Measurements from ENCODE around the gene ZNF160. TPM values are rescaled to one million over a fixed set of nuclear protein-coding genes. Genes with fewer than 3 reads are reported as not detected.
A peak's percentile ranks its signal among the peaks of the same experiment; 100 is the strongest.

Gene ZNF160
- total and polyA plus RNA-seq, 7 donors, result 3.7 to 70.3 (median 20.9) TPM

GRCh38 chr19:53047379-53047778, 55.8 kb downstream of the ZNF160 start:
- H3K27ac ChIP-seq, result no peak overlapping the region
- peaks cover 0 to 29% (median 7%) of the 10 kb centered on the region in 4 donors for H3K9me3 ChIP-seq
- WGBS, 2 donors, result 87 to 91% methylated on average over 2 of the region's 2 CpGs

GRCh38 chr19:53045536-53045935, 57.7 kb downstream of the ZNF160 start:
- Histone ChIP-seq H3K27ac (no peak overlapping the region), H3K4me1 (no peaks in the 10 kb centered on the region), H3K9me3 (peaks cover 0 to 26% (median 7%) of the 10 kb centered on the region in 4 donors), H3K27me3 (peaks cover 0 to 13% (median 0%) of the 10 kb centered on the region in 3 donors), H3K4me3 (no peak overlapping the region), H3K36me3 (no peaks in the 10 kb centered on the region)
- intact Hi-C loops (cut with DNase I), result no loop called here
- TF ChIP-seq POLR2AphosphoS5 (IDR thresholded peaks at IDR 0.05) (no peak), POLR2A (IDR thresholded peaks at IDR 0.05) (no peak)
- no peak for DNase-seq
- 86 to 92% methylated on average over 16 of the region's 16 CpGs for whole genome bisulfite sequencing, 2 donors

More at GRCh38 chr19:53047379-53047778, 55.8 kb downstream of the ZNF160 start:
- peaks cover 0 to 13% (median 0%) of the 10 kb centered on the region in 3 donors for H3K27me3 ChIP-seq
- H3K36me3 ChIP-seq, result no peaks in the 10 kb centered on the region
- H3K4me1 ChIP-seq, result no peaks in the 10 kb centered on the region
- intact Hi-C loops (cut with DNase I), result no loop called here
- no peak for DNase-seq
- TF ChIP-seq CTCF (IDR thresholded peaks at IDR 0.05) (no peak), POLR2A (IDR thresholded peaks at IDR 0.05) (no peak), POLR2AphosphoS5 (IDR thresholded peaks at IDR 0.05) (no peak), EP300 (IDR thresholded peaks at IDR 0.05) (no peak)
- H3K4me3 ChIP-seq, result no peak overlapping the region

- intact Hi-C loops (cut with DNase I), result no loop called here
- WGBS, 2 donors, result 80 to 94% methylated on average over 1 of the region's 1 CpG
- Histone ChIP-seq H3K9me3 (peaks cover 0 to 27% (median 6%) of the 10 kb centered on the region in 4 donors), H3K27me3 (peaks cover 0 to 43% (median 15%) of the 10 kb centered on the region in 3 donors), H3K36me3 (no peaks in the 10 kb centered on the region), H3K27ac (no peak overlapping the region), H3K4me3 (no peak overlapping the region), H3K4me1 (no peaks in the 10 kb centered on the region)
- TF ChIP-seq POLR2A (IDR thresholded peaks at IDR 0.05), result no peak
- no peak for TF ChIP-seq CTCF (IDR thresholded peaks at IDR 0.05)
- TF ChIP-seq EP300 (IDR thresholded peaks at IDR 0.05), result no peak
- no peak for TF ChIP-seq POLR2AphosphoS5 (IDR thresholded peaks at IDR 0.05)
- DNase-seq, result no peak
These were observed 61.9 kb downstream of the ZNF160 start for GRCh38 chr19:53041366-53041765.

DNA sequence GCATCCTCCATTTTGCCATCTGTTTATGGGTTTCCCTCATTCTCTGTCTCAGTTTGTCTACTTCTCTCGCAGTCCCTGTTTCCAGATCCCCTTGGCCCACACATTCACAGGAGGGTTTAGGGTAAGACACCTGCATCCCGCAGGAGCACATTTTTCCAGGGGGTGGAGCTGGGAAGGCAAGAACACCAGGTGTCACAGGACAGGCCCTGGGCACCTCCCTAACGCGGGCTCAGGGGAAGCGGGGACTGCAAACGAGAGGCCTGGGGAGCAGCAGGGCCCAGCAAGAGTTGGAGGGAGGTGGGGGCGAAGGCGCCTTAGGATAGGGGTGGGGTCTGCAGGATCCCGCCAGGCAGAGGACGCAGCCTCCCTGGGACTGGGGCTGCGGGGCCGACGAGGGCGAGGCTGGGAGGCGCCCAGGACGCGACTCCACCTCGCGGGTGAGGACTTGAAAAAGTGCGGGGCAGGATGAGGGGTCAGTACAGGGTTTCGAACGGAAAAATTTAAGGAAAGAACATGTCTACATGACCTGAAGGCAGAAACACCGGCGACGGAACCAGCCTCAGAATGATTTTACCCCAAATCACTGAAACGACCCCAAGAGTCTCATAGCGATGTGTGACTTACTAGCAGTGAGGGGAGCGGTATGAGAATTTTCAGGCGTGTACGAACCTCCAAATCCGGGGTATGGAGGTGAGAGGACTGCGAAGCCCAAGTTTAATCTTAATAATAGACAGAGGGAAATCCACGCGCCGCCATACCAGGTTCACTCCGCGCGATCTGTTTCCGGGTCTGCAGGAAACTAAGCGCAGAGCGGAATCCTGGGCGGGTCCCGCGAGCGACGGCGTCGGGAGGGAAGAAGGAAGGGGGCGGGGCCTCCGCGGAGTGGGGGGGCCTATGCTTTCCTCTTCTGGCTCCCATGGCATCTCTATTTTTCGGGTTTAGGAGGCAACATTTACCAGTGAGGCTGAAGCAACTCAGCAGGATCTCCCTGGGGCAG, 65.8 kb downstream of the ZNF160 start:
- intact Hi-C loops (cut with DNase I), result no loop called here

More for the DNA sequence above, 65.8 kb downstream of the ZNF160 start:
- Histone ChIP-seq H3K9me3 (peaks cover 0 to 17% (median 6%) of the 10 kb centered on the region in 4 donors), H3K36me3 (no peaks in the 10 kb centered on the region), H3K4me3 (peak overlapping the region in 3 of 4 donors; percentile 16 to 34 (median 23)), H3K27ac (no peak overlapping the region), H3K4me1 (no peaks in the 10 kb centered on the region), H3K27me3 (peaks cover 0 to 31% (median 15%) of the 10 kb centered on the region in 3 donors)
- TF ChIP-seq POLR2A (IDR thresholded peaks at IDR 0.05) (no peak), CTCF (IDR thresholded peaks at IDR 0.05) (no peak), POLR2AphosphoS5 (IDR thresholded peaks at IDR 0.05) (no peak), EP300 (IDR thresholded peaks at IDR 0.05) (no peak)
- WGBS, 2 donors, result 24 to 50% methylated on average over 52 of the region's 52 CpGs
- no peak for DNase-seq

Data from sigmoid colon (tissue), 7 donors.